ENCODE results near the gene TCP1. TPM values are rescaled to one million over a fixed set of nuclear protein-coding genes. Genes with fewer than 3 reads are reported as not detected.
"Not testable (repeated sequence)": the region's sequence is repeated elsewhere in the genome, so short reads cannot be mapped to it uniquely, and the experiment has no call there.

The TCP1 gene
- polyA plus RNA-seq, 4 donors = 67.8 to 215 (median 89.8) TPM

- peaks cover 0 to 25% (median 1%) of the 10 kb centered on the region in 3 donors for H3K36me3 ChIP-seq (ENCODE audit: control insufficient read depth in 3 of 3, insufficient read depth in 2 of 3, low read depth in 1 of 3, low read length in 3 of 3)
- H3K27me3 ChIP-seq (ENCODE audit: control insufficient read depth in 3 of 3, insufficient read depth in 3 of 3, low read length in 3 of 3); H3K4me3 ChIP-seq (ENCODE audit: low read depth in 1 of 3, low read length in 3 of 3); FAIRE-seq; H3K27ac ChIP-seq (ENCODE audit: low read depth in 1 of 3, low read length in 2 of 3); H3K4me1 ChIP-seq (ENCODE audit: control insufficient read depth in 3 of 3, insufficient read depth in 2 of 3, low read depth in 1 of 3, low read length in 2 of 3); H3K9me3 ChIP-seq (ENCODE audit: control insufficient read depth in 2 of 2, insufficient read depth in 1 of 2, low read depth in 1 of 2, low read length in 1 of 2); DNase-seq: not testable (repeated sequence)
- WGBS, 3 donors = 92 to 96% (median 93%) methylated on average over 12 of the region's 12 CpGs
These were observed 56.0 kb downstream of the TCP1 start for GRCh38 chr6:159733395-159733794.

GRCh38 chr6:159732550-159732949, 56.9 kb downstream of the TCP1 start:
- H3K4me1 ChIP-seq (ENCODE audit: control insufficient read depth in 3 of 3, insufficient read depth in 2 of 3, low read depth in 1 of 3, low read length in 2 of 3); H3K9me3 ChIP-seq (ENCODE audit: control insufficient read depth in 2 of 2, insufficient read depth in 1 of 2, low read depth in 1 of 2, low read length in 1 of 2); DNase-seq; H3K27ac ChIP-seq (ENCODE audit: low read depth in 1 of 3, low read length in 2 of 3); FAIRE-seq; H3K4me3 ChIP-seq (ENCODE audit: low read depth in 1 of 3, low read length in 3 of 3); H3K27me3 ChIP-seq (ENCODE audit: control insufficient read depth in 3 of 3, insufficient read depth in 3 of 3, low read length in 3 of 3): not testable (repeated sequence)
- H3K36me3 ChIP-seq (ENCODE audit: control insufficient read depth in 3 of 3, insufficient read depth in 2 of 3, low read depth in 1 of 3, low read length in 3 of 3) = peaks cover 0 to 24% (median 0%) of the 10 kb centered on the region in 3 donors
- WGBS, 3 donors = 88 to 92% (median 89%) methylated on average over 12 of the region's 12 CpGs

GRCh38 chr6:159730332-159730676, 59.1 kb downstream of the TCP1 start:
- FAIRE-seq (no peak), DNase-seq (no peak)
- Histone ChIP-seq H3K9me3 (ENCODE audit: control insufficient read depth in 2 of 2, insufficient read depth in 1 of 2, low read depth in 1 of 2, low read length in 1 of 2) (no peaks in the 10 kb centered on the region), H3K27ac (ENCODE audit: low read depth in 1 of 3, low read length in 2 of 3) (no peak overlapping the region), H3K4me3 (ENCODE audit: low read depth in 1 of 3, low read length in 3 of 3) (no peak overlapping the region), H3K4me1 (ENCODE audit: control insufficient read depth in 3 of 3, insufficient read depth in 2 of 3, low read depth in 1 of 3, low read length in 2 of 3) (peaks cover 0 to 2% (median 0%) of the 10 kb centered on the region in 3 donors), H3K36me3 (ENCODE audit: control insufficient read depth in 3 of 3, insufficient read depth in 2 of 3, low read depth in 1 of 3, low read length in 3 of 3) (peaks cover 0 to 18% (median 0%) of the 10 kb centered on the region in 3 donors), H3K27me3 (ENCODE audit: control insufficient read depth in 3 of 3, insufficient read depth in 3 of 3, low read length in 3 of 3) (no peaks in the 10 kb centered on the region)
- WGBS, 3 donors = 60 to 68% (median 67%) methylated on average over 6 of the region's 6 CpGs

- 10 to 30% (median 16%) methylated on average over 4 of the region's 4 CpGs for WGBS, 3 donors
- DNase-seq = peak; percentile 18 to 33
- H3K4me1 ChIP-seq (ENCODE audit: control insufficient read depth in 3 of 3, insufficient read depth in 2 of 3, low read depth in 1 of 3, low read length in 2 of 3) = peaks cover 0 to 2% (median 0%) of the 10 kb centered on the region in 3 donors
These were observed 59.6 kb downstream of the TCP1 start for GRCh38 chr6:159729598-159730331.

GRCh38 chr6:159728531-159728964, 60.9 kb downstream of the TCP1 start:
- FAIRE-seq = no peak
- 0 to 1% (median 1%) methylated on average over 9 of the region's 9 CpGs for WGBS, 3 donors
- H3K27ac ChIP-seq (ENCODE audit: low read depth in 1 of 3, low read length in 2 of 3) = peak overlapping the region in 1 of 3 donors; percentile 97
- no peaks in the 10 kb centered on the region for H3K27me3 ChIP-seq (ENCODE audit: control insufficient read depth in 3 of 3, insufficient read depth in 3 of 3, low read length in 3 of 3)
- peak; percentile 13 to 24 for DNase-seq
- peaks cover 0 to 18% (median 0%) of the 10 kb centered on the region in 3 donors for H3K36me3 ChIP-seq (ENCODE audit: control insufficient read depth in 3 of 3, insufficient read depth in 2 of 3, low read depth in 1 of 3, low read length in 3 of 3)
- H3K4me1 ChIP-seq (ENCODE audit: control insufficient read depth in 3 of 3, insufficient read depth in 2 of 3, low read depth in 1 of 3, low read length in 2 of 3) = peaks cover 0 to 2% (median 0%) of the 10 kb centered on the region in 3 donors
- peak overlapping the region in 2 of 3 donors; percentile 78 to 100 for H3K4me3 ChIP-seq (ENCODE audit: low read depth in 1 of 3, low read length in 3 of 3)
- no peaks in the 10 kb centered on the region for H3K9me3 ChIP-seq (ENCODE audit: control insufficient read depth in 2 of 2, insufficient read depth in 1 of 2, low read depth in 1 of 2, low read length in 1 of 2)

More at GRCh38 chr6:159729598-159730331, 59.6 kb downstream of the TCP1 start:
- H3K4me3 ChIP-seq (ENCODE audit: low read depth in 1 of 3, low read length in 3 of 3) = peak overlapping the region in 2 of 3 donors; percentile 8 to 30
- H3K9me3 ChIP-seq (ENCODE audit: control insufficient read depth in 2 of 2, insufficient read depth in 1 of 2, low read depth in 1 of 2, low read length in 1 of 2) = no peaks in the 10 kb centered on the region
- H3K36me3 ChIP-seq (ENCODE audit: control insufficient read depth in 3 of 3, insufficient read depth in 2 of 3, low read depth in 1 of 3, low read length in 3 of 3) = peaks cover 0 to 14% (median 0%) of the 10 kb centered on the region in 3 donors
- H3K27ac ChIP-seq (ENCODE audit: low read depth in 1 of 3, low read length in 2 of 3) = no peak overlapping the region
- no peak for FAIRE-seq
- no peaks in the 10 kb centered on the region for H3K27me3 ChIP-seq (ENCODE audit: control insufficient read depth in 3 of 3, insufficient read depth in 3 of 3, low read length in 3 of 3)

Other genes starting within 250 kb of the TCP1 start
- 100 to 1,000 TPM in 3 of 4 donors, 10 to 100 TPM in 1; 81.6 to 250 (median 140) TPM for gene SOD2, start 96.4 kb downstream of the TCP1 start, polyA plus RNA-seq
- gene WTAP, start 62.1 kb downstream of the TCP1 start, polyA plus RNA-seq = 100 to 1,000 TPM in 1 of 4 donors, 10 to 100 TPM in 3; 57.6 to 102 (median 76.7) TPM
- gene ACAT2, start 27.6 kb downstream of the TCP1 start, polyA plus RNA-seq = 10 to 100 TPM; 12.2 to 55.0 (median 21.6) TPM
- gene MRPL18, start 865 bp upstream of the TCP1 start, polyA plus RNA-seq = 10 to 100 TPM; 74.8 to 83.3 (median 78.0) TPM
- gene PNLDC1, start 10.7 kb upstream of the TCP1 start, polyA plus RNA-seq = under 1 TPM in 2 of 4 donors, not detected in 2; 0.04 to 0.16 TPM
- gene MAS1, start 101.4 kb upstream of the TCP1 start, polyA plus RNA-seq = under 1 TPM in 1 of 4 donors, not detected in 3; under 0.01 TPM
- gene IGF2R, start 179.5 kb upstream of the TCP1 start, polyA plus RNA-seq = 100 to 1,000 TPM in 1 of 4 donors, 10 to 100 TPM in 1, 1 to 10 TPM in 2; 4.9 to 111 (median 14.7) TPM

Measured in small intestine (tissue), 7 donors.